OCI-LY7 (cell line): Measurements from ENCODE around the gene AGR2. TPM values are rescaled to one million over a fixed set of nuclear protein-coding genes. Genes with fewer than 3 reads are reported as not detected.

Source experiments
- BruUV-seq: library from RNA; stranded (reverse); fragments of 400-500 nt; replicated peaks from 2 replicates; lab custom pipeline; 2021; lab: Mats Ljungman, UMichigan
- CTCF ChIA-PET: fragments of 300-600 bp; sonication (Branson Sonifier 250); formaldehyde crosslinking; loops from one replicate; lab custom pipeline; 2022; ENCODE audit warnings: antibody characterized with exemption; ENCODE audit not compliant: unreplicated experiment; lab: Charles Lee
- POLR2A ChIA-PET: fragments of 300-600 bp; sonication (Branson Sonifier 250); formaldehyde crosslinking; loops from one replicate; lab custom pipeline; 2022; ENCODE audit warnings: antibody characterized with exemption; lab: Charles Lee
- DNase-seq: peaks from one replicate; pipeline ENCODE4 v3.0.0-alpha.2; 2015; ENCODE audit warnings: low spot score
- H2AFZ ChIP-seq: fragments of 200-600 bp; sonication (generic), shearing (Covaris generic); 2 replicates; pipeline ENCODE4 v1.6.1; 2014; ENCODE audit warnings: mild to moderate bottlenecking, antibody characterized with exemption, low read length, moderate library complexity
- H3K27ac ChIP-seq: fragments of 200-600 bp; sonication (generic); 2 replicates; pipeline ENCODE4 v1.5.1; 2014; ENCODE audit warnings: mixed run types, low read depth, mild to moderate bottlenecking, moderate library complexity, low read length, inconsistent platforms; ENCODE audit not compliant: poor library complexity, severe bottlenecking
- H3K36me3 ChIP-seq: fragments of 200-600 bp; sonication (generic); 2 replicates; pipeline ENCODE4 v1.6.1; 2014; ENCODE audit warnings: mild to moderate bottlenecking, antibody characterized with exemption, low read length, moderate library complexity, mixed read lengths; ENCODE audit not compliant: insufficient read depth
- H3K4me1 ChIP-seq: fragments of 200-600 bp; sonication (generic); 2 replicates; pipeline ENCODE4 v1.5.1; 2014; ENCODE audit warnings: mild to moderate bottlenecking, low read length; ENCODE audit not compliant: insufficient read depth, poor library complexity, severe bottlenecking
- H3K4me2 ChIP-seq: fragments of 200-600 bp; sonication (generic); 2 replicates; pipeline ENCODE4 v1.6.1; 2014; ENCODE audit warnings: mild to moderate bottlenecking, low read length
- H3K4me3 ChIP-seq: fragments of 200-600 bp; sonication (generic); 2 replicates; pipeline ENCODE4 v1.5.1; 2014; ENCODE audit warnings: mild to moderate bottlenecking, low read depth, low read length; ENCODE audit not compliant: poor library complexity, severe bottlenecking
- H3K79me2 ChIP-seq: fragments of 200-600 bp; sonication (generic); 2 replicates; pipeline ENCODE4 v1.6.1; 2016; ENCODE audit warnings: low read depth, mild to moderate bottlenecking, low read length, moderate library complexity, mixed read lengths; ENCODE audit not compliant: insufficient read depth
- H3K9me2 ChIP-seq: fragments of 200-600 bp; sonication (generic); 2 replicates; pipeline ENCODE4 v1.6.1; 2016; ENCODE audit warnings: mild to moderate bottlenecking, low read length, mixed read lengths; ENCODE audit not compliant: insufficient read depth
- H3K9me3 ChIP-seq: fragments of 200-600 bp; sonication (generic); 2 replicates; pipeline ENCODE4 v1.6.1; 2014; ENCODE audit warnings: mild to moderate bottlenecking, mixed run types, low read length, mixed read lengths
- H4K20me1 ChIP-seq: fragments of 200-600 bp; sonication (generic); 2 replicates; pipeline ENCODE4 v1.6.1; 2014; ENCODE audit warnings: mild to moderate bottlenecking, antibody characterized with exemption, low read length, moderate library complexity, mixed read lengths; ENCODE audit not compliant: insufficient read depth
- CTCF ChIP-seq: fragments of 200-600 bp; sonication (generic); conservative IDR thresholded peaks from 2 replicates; pipeline ENCODE4 v1.5.1; 2014; ENCODE audit warnings: mild to moderate bottlenecking, antibody characterized with exemption, low read length, moderate library complexity, mixed read lengths
- EZH2phosphoT487 ChIP-seq: fragments of 200-600 bp; sonication (generic); IDR thresholded peaks from 2 replicates; pipeline ENCODE4 v1.6.1; 2018; ENCODE audit warnings: low read depth, borderline replicate concordance, mild to moderate bottlenecking, mixed run types, antibody characterized with exemption, low read length, moderate library complexity, mixed read lengths
- intact Hi-C: fragments of 100-400 bp; cut with micrococcal nuclease; formaldehyde crosslinking; loops from one replicate; pipeline ENCODE4 v1.10.0; 2022; ENCODE audit not compliant: unreplicated experiment
- total RNA-seq, 2 experiments: library from RNA; depleted of rRNA in 1 of 2; stranded (reverse); fragments of >200 nt in 1 of 2; shearing (Covaris generic) in 1 of 2; gene quantifications; 2 replicates each; pipeline ENCODE4 v1.2.3, GENCODE V29; 2014 to 2022

The AGR2 gene
- total RNA-seq, 2 experiments from 2014 or later = not detected

- intact Hi-C loops = no loop called here
- Histone ChIP-seq H3K9me3 (no peaks in the 10 kb centered on the region), H3K79me2 (no peaks in the 10 kb centered on the region), H3K4me3 (no peak overlapping the region), H3K4me2 (no peak overlapping the region), H3K4me1 (no peaks in the 10 kb centered on the region), H2AFZ (no peak overlapping the region), H3K9me2 (no peaks in the 10 kb centered on the region), H4K20me1 (no peaks in the 10 kb centered on the region), H3K36me3 (no peaks in the 10 kb centered on the region), H3K27ac (no peak overlapping the region)
- DNase-seq = no peak
- ChIA-PET CTCF (no interaction called here), POLR2A (interaction anchor here (1.3 to 2.7 kb wide), 2 partner anchors 10 to 12 kb away, joined by 3 to 10 read pairs; no protein-coding TSS in a partner anchor)
- TF ChIP-seq EZH2phosphoT487 (no peak), CTCF (no peak)
- BruUV-seq = no TSS peak
Observed at GRCh38 chr7:16780596-16780995, 24.2 kb downstream of the AGR2 start.

DNA sequence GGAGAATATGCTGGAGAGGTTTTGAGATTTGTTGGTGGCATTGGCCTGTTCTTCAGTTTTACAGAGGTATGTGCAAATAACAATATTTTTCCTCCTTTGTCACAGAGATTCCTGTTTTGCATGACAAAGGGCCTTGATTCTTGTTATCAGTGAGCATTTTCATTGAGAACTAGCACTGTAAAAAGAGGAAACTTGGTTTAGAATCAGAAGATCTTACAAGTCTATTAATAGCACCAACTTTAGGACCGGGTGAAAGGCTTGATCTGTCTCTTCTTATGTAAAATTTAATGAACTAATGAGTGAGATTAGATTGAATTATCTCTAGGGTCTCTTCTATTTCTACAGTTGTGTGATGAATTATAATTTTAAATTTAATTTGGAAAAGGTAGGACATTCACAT lies 25.7 kb downstream of the AGR2 start:
- POLR2A ChIA-PET = no interaction called here
- H3K4me1 ChIP-seq = no peaks in the 10 kb centered on the region
- no peak for TF ChIP-seq EZH2phosphoT487
- no peak for TF ChIP-seq CTCF
- no peaks in the 10 kb centered on the region for H3K36me3 ChIP-seq
- no peaks in the 10 kb centered on the region for H3K9me2 ChIP-seq
- H3K4me3 ChIP-seq = no peak overlapping the region
- H4K20me1 ChIP-seq = no peaks in the 10 kb centered on the region
- BruUV-seq = no TSS peak
- H2AFZ ChIP-seq = no peak overlapping the region
- no peak overlapping the region for H3K27ac ChIP-seq
- H3K9me3 ChIP-seq = no peaks in the 10 kb centered on the region
- DNase-seq = no peak
- no peaks in the 10 kb centered on the region for H3K79me2 ChIP-seq
- intact Hi-C loops = no loop called here
- CTCF ChIA-PET = no interaction called here
- no peak overlapping the region for H3K4me2 ChIP-seq

DNA sequence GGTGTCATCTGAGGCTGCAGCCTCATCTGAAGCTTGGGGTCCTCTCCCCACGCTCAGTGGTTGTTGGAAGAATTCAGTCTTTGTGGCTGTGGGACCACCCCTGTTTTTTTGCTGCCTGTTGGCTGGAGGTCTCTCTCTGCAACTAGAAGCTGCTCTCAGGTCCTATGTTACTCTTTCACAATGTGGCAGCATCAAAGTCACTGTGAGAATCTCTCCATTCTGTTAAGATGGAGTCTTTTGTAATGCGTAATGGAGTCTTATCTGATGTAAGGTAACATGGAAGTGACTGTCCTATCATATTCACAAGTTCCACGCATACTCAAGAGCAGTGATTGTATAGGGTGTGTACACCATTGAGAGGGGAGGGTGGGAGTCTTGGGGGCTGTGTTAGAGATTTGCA lies 26.3 kb downstream of the AGR2 start:
- Histone ChIP-seq H3K9me3 (no peaks in the 10 kb centered on the region), H3K79me2 (no peaks in the 10 kb centered on the region), H3K4me2 (no peak overlapping the region), H3K36me3 (no peaks in the 10 kb centered on the region), H3K4me3 (no peak overlapping the region), H3K9me2 (no peaks in the 10 kb centered on the region), H3K4me1 (no peaks in the 10 kb centered on the region), H4K20me1 (no peaks in the 10 kb centered on the region), H3K27ac (no peak overlapping the region), H2AFZ (no peak overlapping the region)
- POLR2A ChIA-PET = no interaction called here
- BruUV-seq = no TSS peak
- DNase-seq = no peak
- TF ChIP-seq CTCF (no peak), EZH2phosphoT487 (no peak)
- CTCF ChIA-PET = no interaction called here
- intact Hi-C loops = no loop called here
